Right cardiac atrium (tissue), 5 donors: ENCODE data around the gene FBXO44. TPM values are rescaled to one million over a fixed set of nuclear protein-coding genes. Genes with fewer than 3 reads are reported as not detected.

Source experiments
- ATAC-seq, 2 donors: fragments of 200-7000 bp; cut with Tn5 transposase; one replicate each; pipeline versions ENCODE4 v1.8.0 to v1.9.1; 2020; ENCODE audit warnings: moderate library complexity in 2 of 2, mild to moderate bottlenecking in 1 of 2
- DNase-seq, 3 donors: peaks; one replicate each; pipeline ENCODE4 v3.0.0-alpha.2; 2020
- H3K27ac ChIP-seq: one replicate; pipeline ENCODE4 v1.5.1; 2013; ENCODE audit warnings: mild to moderate bottlenecking, low read length, control low read depth, moderate library complexity
- H3K27me3 ChIP-seq: one replicate; pipeline ENCODE4 v1.6.1; 2013; ENCODE audit not compliant: control insufficient read depth, insufficient read depth
- H3K4me1 ChIP-seq: one replicate; pipeline ENCODE4 v1.6.1; 2013; ENCODE audit warnings: low read length; ENCODE audit not compliant: control insufficient read depth, insufficient read depth
- H3K4me3 ChIP-seq: one replicate; pipeline ENCODE4 v1.5.1; 2013; ENCODE audit warnings: low read length, control low read depth
- H3K9me3 ChIP-seq: one replicate; pipeline ENCODE4 v1.6.1; 2013; ENCODE audit warnings: low read length; ENCODE audit not compliant: control insufficient read depth
- WGBS: extraction: QIAGEN DNeasy Blood & Tissue Kit; methylation state at CpG from one replicate; pipeline ENCODE4 v1.1.7; 2013; 5-methylcytosine and 5-hydroxymethylcytosine counted together
- intact Hi-C, 4 donors: fragments of 100-400 bp; cut with DNase I; formaldehyde crosslinking; loops; one replicate each; pipeline versions ENCODE4 v1.11.0 to v1.14.0; 2022 to 2023
- polyA plus RNA-seq: library from polyadenylated mRNA; stranded (reverse); fragments of 200-250 nt; gene quantifications from one replicate; pipeline ENCODE4 v1.2.3, GENCODE V29; 2013
- total RNA-seq, 4 donors: library from RNA; stranded (reverse); fragmentation: NEBNext Ultra II Directional; extraction: Animal tissue kit (Norgen Biotek cat#: 25700); gene quantifications; one replicate each; pipeline ENCODE4 v1.2.1, GENCODE V29; 2021
- donor health status: healthy with polysubstance abuse.
- donor health status: DM: no; HTN: yes; CAD: no.
- donor health status: DM: no; HTN: no; CAD: no.
- donor health status: DM: no; HTN: yes; CAD: no; lungs with severe emphysema.
- donor health status: DM: yes; HTN: yes; CAD: no.

Gene FBXO44
- total and polyA plus RNA-seq, 5 donors = 18.5 to 30.1 (median 25.1) TPM

- no peaks in the 10 kb centered on the region for H3K9me3 ChIP-seq
- no peaks in the 10 kb centered on the region for H3K27me3 ChIP-seq
- no peaks in the 10 kb centered on the region for H3K4me1 ChIP-seq
- H3K27ac ChIP-seq = no peak overlapping the region
- WGBS = 22% methylated on average over 15 of the region's 15 CpGs
- ATAC-seq (peak in 1 of 2 donors; percentile 25), DNase-seq (no peak)
- H3K4me3 ChIP-seq = no peak overlapping the region
- intact Hi-C loops = loop anchor here in 1 of 4 donors (10.0 kb wide), 1 partner anchor 47 kb away; the partner anchor contains the start of genes FBXO2 and FBXO44
Measured at GRCh38 chr1:11701551-11701961, 46.9 kb downstream of the FBXO44 start.

- Histone ChIP-seq H3K4me3 (no peak overlapping the region), H3K9me3 (no peaks in the 10 kb centered on the region), H3K27me3 (no peaks in the 10 kb centered on the region), H3K27ac (no peak overlapping the region), H3K4me1 (no peaks in the 10 kb centered on the region)
- DNase-seq (no peak), ATAC-seq (no peak)
- intact Hi-C loops = loop anchor here in 1 of 4 donors (10.0 kb wide), 1 partner anchor 47 kb away; the partner anchor contains the start of genes FBXO2 and FBXO44
- 83% methylated on average over 15 of the region's 15 CpGs for WGBS
Measured at GRCh38 chr1:11701981-11702803, 47.5 kb downstream of the FBXO44 start.

GRCh38 chr1:11703357-11704193, 48.9 kb downstream of the FBXO44 start:
- Histone ChIP-seq H3K4me1 (no peaks in the 10 kb centered on the region), H3K27me3 (no peaks in the 10 kb centered on the region), H3K27ac (no peak overlapping the region), H3K4me3 (no peak overlapping the region), H3K9me3 (no peaks in the 10 kb centered on the region)
- ATAC-seq = no peak
- intact Hi-C loops = loop anchor here in 1 of 4 donors (10.0 kb wide), 1 partner anchor 49 kb away; the partner anchor contains the start of genes FBXO2 and FBXO44
- 60% methylated on average over 8 of the region's 8 CpGs for WGBS
- DNase-seq = no peak

GRCh38 chr1:11704194-11704529, 49.5 kb downstream of the FBXO44 start:
- Histone ChIP-seq H3K9me3 (no peaks in the 10 kb centered on the region), H3K4me3 (no peak overlapping the region), H3K27ac (no peak overlapping the region), H3K4me1 (no peaks in the 10 kb centered on the region), H3K27me3 (no peaks in the 10 kb centered on the region)
- ATAC-seq (no peak), DNase-seq (no peak)
- intact Hi-C loops = loop anchor here in 1 of 4 donors (10.0 kb wide), 1 partner anchor 49 kb away; the partner anchor contains the start of genes FBXO2 and FBXO44
- 63% methylated on average over 11 of the region's 11 CpGs for WGBS

- H3K4me3 ChIP-seq = no peak overlapping the region
- H3K27ac ChIP-seq = no peak overlapping the region
- no peaks in the 10 kb centered on the region for H3K4me1 ChIP-seq
- intact Hi-C loops = loop anchor here in 2 of 4 donors (5.0 to 10.0 kb wide), 2 partner anchors 43 to 50 kb away; partner anchors contain the start of genes FBXO2 (in 1 of the 2), FBXO44 (in 1 of the 2) and FBXO6 (in 1 of the 2)
- WGBS = 79% methylated on average over 22 of the region's 22 CpGs
- DNase-seq = no peak
- no peak for ATAC-seq
- H3K9me3 ChIP-seq = no peaks in the 10 kb centered on the region
- H3K27me3 ChIP-seq = no peaks in the 10 kb centered on the region
Measured at GRCh38 chr1:11704691-11705475, 50.2 kb downstream of the FBXO44 start.

- no peak for DNase-seq
- ATAC-seq = no peak
- no peak overlapping the region for H3K27ac ChIP-seq
- H3K27me3 ChIP-seq = no peaks in the 10 kb centered on the region
- WGBS = 77% methylated on average over 9 of the region's 9 CpGs
- no peak overlapping the region for H3K4me3 ChIP-seq
- intact Hi-C loops = loop anchor here in 2 of 4 donors (5.0 to 10.0 kb wide), 2 partner anchors 43 to 51 kb away; partner anchors contain the start of genes FBXO2 (in 1 of the 2), FBXO44 (in 1 of the 2) and FBXO6 (in 1 of the 2)
- no peaks in the 10 kb centered on the region for H3K4me1 ChIP-seq
- no peaks in the 10 kb centered on the region for H3K9me3 ChIP-seq
Measured at GRCh38 chr1:11705596-11705995, 50.9 kb downstream of the FBXO44 start.

GRCh38 chr1:11706292-11706691, 51.6 kb downstream of the FBXO44 start:
- Histone ChIP-seq H3K27me3 (no peaks in the 10 kb centered on the region), H3K27ac (no peak overlapping the region), H3K9me3 (no peaks in the 10 kb centered on the region), H3K4me1 (no peaks in the 10 kb centered on the region), H3K4me3 (no peak overlapping the region)
- ATAC-seq = no peak
- 91% methylated on average over 14 of the region's 14 CpGs for WGBS
- no peak for DNase-seq
- intact Hi-C loops = loop anchor here in 2 of 4 donors (5.0 to 10.0 kb wide), 2 partner anchors 44 to 51 kb away; partner anchors contain the start of genes FBXO2 (in 1 of the 2), FBXO44 (in 1 of the 2) and FBXO6 (in 1 of the 2)

GRCh38 chr1:11707621-11708276, 53.1 kb downstream of the FBXO44 start:
- Histone ChIP-seq H3K4me3 (no peak overlapping the region), H3K9me3 (no peaks in the 10 kb centered on the region), H3K27ac (no peak overlapping the region), H3K27me3 (no peaks in the 10 kb centered on the region), H3K4me1 (no peaks in the 10 kb centered on the region)
- DNase-seq (peak; percentile 72 to 86 (median 85)), ATAC-seq (peak; percentile 78 to 83)
- intact Hi-C loops = loop anchor here in 2 of 4 donors (5.0 to 10.0 kb wide), 2 partner anchors 45 to 53 kb away; partner anchors contain the start of genes FBXO2 (in 1 of the 2), FBXO44 (in 1 of the 2) and FBXO6 (in 1 of the 2)
- 23% methylated on average over 17 of the region's 17 CpGs for WGBS

- ATAC-seq (no peak), DNase-seq (no peak)
- Histone ChIP-seq H3K27me3 (no peaks in the 10 kb centered on the region), H3K27ac (no peak overlapping the region), H3K4me3 (no peak overlapping the region), H3K9me3 (no peaks in the 10 kb centered on the region), H3K4me1 (no peaks in the 10 kb centered on the region)
- 72% methylated on average over 11 of the region's 11 CpGs for WGBS
- intact Hi-C loops = loop anchor here in 2 of 4 donors (5.0 to 10.0 kb wide), 2 partner anchors 46 to 54 kb away; partner anchors contain the start of genes FBXO2 (in 1 of the 2), FBXO44 (in 1 of the 2) and FBXO6 (in 1 of the 2)
Measured at GRCh38 chr1:11708554-11709350, 54.1 kb downstream of the FBXO44 start.
